HCT116 (cell line): ENCODE measurements around the gene ACOXL. TPM values are rescaled to one million over a fixed set of nuclear protein-coding genes. Genes with fewer than 3 reads are reported as not detected.

Source experiments
- ATAC-seq: fragments of 200-7000 bp; cut with Tn5 transposase; 2 replicates; pipeline ENCODE4 v1.9.1; 2020; ENCODE audit warnings: mild to moderate bottlenecking, moderate library complexity
- BruUV-seq: library from RNA; stranded (reverse); fragments of 400-500 nt; replicated peaks from 2 replicates; lab custom pipeline; 2021; lab: Mats Ljungman, UMichigan
- CTCF ChIA-PET: fragments of 300-600 bp; sonication (Branson Sonifier 250); formaldehyde crosslinking; loops from one replicate; lab custom pipeline; 2021; ENCODE audit warnings: antibody characterized with exemption; lab: Charles Lee
- POLR2A ChIA-PET: fragments of 300-600, 350-600 bp; sonication (Branson Sonifier 250); formaldehyde crosslinking; loops from one replicate; lab custom pipeline; 2021; ENCODE audit warnings: antibody characterized with exemption; lab: Charles Lee
- RAD21 ChIA-PET, 2 experiments: fragments of 300-600 bp; sonication (Branson Sonifier 250); formaldehyde crosslinking; loops; one replicate each; lab custom pipeline; 2023; ENCODE audit warnings: low total read pairs in 2 of 2; ENCODE audit not compliant: uncharacterized antibody in 2 of 2, unreplicated experiment in 2 of 2, low non-redundant PET in 1 of 2; lab: Charles Lee
- DNase-seq: peaks from one replicate; pipeline ENCODE4 v3.0.0-alpha.2; 2010; ENCODE audit warnings: low read depth, low spot score
- H2AFZ ChIP-seq: fragments of 200-600 bp; shearing (Covaris generic), sonication (generic); 2 replicates; pipeline ENCODE4 v1.6.1; 2017; ENCODE audit warnings: low read depth, mixed run types, mixed read lengths, antibody characterized with exemption, low read length; ENCODE audit not compliant: poor library complexity, severe bottlenecking
- H3K27ac ChIP-seq: 2 replicates; pipeline ENCODE4 v1.5.1; 2012; ENCODE audit warnings: low read depth, low read length
- H3K27me3 ChIP-seq: fragments of 200-600 bp; sonication (generic); 2 replicates; pipeline ENCODE4 v1.6.1; 2016; ENCODE audit warnings: mixed run types, low read length, mixed read lengths; ENCODE audit not compliant: insufficient read depth
- H3K36me3 ChIP-seq, 2 experiments: fragments of 200-500 bp in 1 of 2; fragments of 200-600 bp in 1 of 2; sonication (Bioruptor generic) in 1 of 2; sonication (generic) in 1 of 2; 2 replicates each; pipeline versions ENCODE4 v1.5.1 to v1.6.1; 2014 to 2016; ENCODE audit warnings: low read length in 2 of 2, inconsistent platforms in 1 of 2, mixed read lengths in 1 of 2, mixed run types in 1 of 2; ENCODE audit not compliant: insufficient read depth in 2 of 2, control insufficient read depth in 1 of 2
- H3K4me1 ChIP-seq, 2 experiments: fragments of 200-600 bp in 1 of 2; sonication (generic) in 1 of 2; 2 replicates each; pipeline versions ENCODE4 v1.5.1 to v1.6.1; 2012 to 2017; ENCODE audit warnings: low read length in 2 of 2, inconsistent platforms in 1 of 2, mild to moderate bottlenecking in 1 of 2, mixed read lengths in 1 of 2, mixed run types in 1 of 2, moderate library complexity in 1 of 2; ENCODE audit not compliant: insufficient read depth in 2 of 2, control insufficient read depth in 1 of 2
- H3K4me2 ChIP-seq: fragments of 200-600 bp; sonication (generic); 2 replicates; pipeline ENCODE4 v1.6.1; 2017; ENCODE audit warnings: mixed run types, low read length, mixed read lengths
- H3K4me3 ChIP-seq, 2 experiments: fragments of 200-600 bp in 1 of 2; sonication (generic) in 1 of 2; replicated peaks in 1 of 2; 2 replicates each; pipeline ENCODE4 v1.5.1; 2011 to 2016; ENCODE audit warnings: low read length in 2 of 2, control low read depth in 1 of 2, low read depth in 1 of 2, mild to moderate bottlenecking in 1 of 2, mixed read lengths in 1 of 2, mixed run types in 1 of 2
- H3K79me2 ChIP-seq: fragments of 200-600 bp; sonication (generic); 2 replicates; pipeline ENCODE4 v1.6.1; 2017; ENCODE audit warnings: mild to moderate bottlenecking, mixed run types, low read length, moderate library complexity, mixed read lengths; ENCODE audit not compliant: insufficient read depth
- H3K9ac ChIP-seq: fragments of 200-600 bp; sonication (generic); 2 replicates; pipeline ENCODE4 v1.6.1; 2016; ENCODE audit warnings: low read length, mixed read lengths
- H3K9me2 ChIP-seq: fragments of 200-600 bp; sonication (generic), shearing (Covaris generic); 2 replicates; pipeline ENCODE4 v1.6.1; 2017; ENCODE audit warnings: mixed run types, mild to moderate bottlenecking, moderate library complexity; ENCODE audit not compliant: insufficient read depth
- H3K9me3 ChIP-seq, 2 experiments: fragments of 200-500 bp in 1 of 2; fragments of 200-600 bp in 1 of 2; sonication (Bioruptor generic) in 1 of 2; sonication (generic) in 1 of 2; 2 replicates each; pipeline ENCODE4 v1.6.1; 2014 to 2017; ENCODE audit warnings: low read length in 2 of 2, mixed read lengths in 2 of 2, inconsistent platforms in 1 of 2, low read depth in 1 of 2, mild to moderate bottlenecking in 1 of 2, mixed run types in 1 of 2, moderate library complexity in 1 of 2; ENCODE audit not compliant: control insufficient read depth in 1 of 2, insufficient read depth in 1 of 2
- H4K20me1 ChIP-seq: fragments of 200-600 bp; sonication (generic), shearing (Covaris generic); 2 replicates; pipeline ENCODE4 v1.6.1; 2017; ENCODE audit warnings: mixed run types, mild to moderate bottlenecking, moderate library complexity; ENCODE audit not compliant: insufficient read depth
- CBX3 ChIP-seq: IDR thresholded peaks from 2 replicates; pipeline ENCODE4 v1.6.1; 2012; ENCODE audit warnings: low read depth
- EGR1 ChIP-seq: IDR thresholded peaks from 2 replicates; pipeline ENCODE4 v1.6.1; 2012; ENCODE audit warnings: low read depth
- EZH2 ChIP-seq: fragments of 200-600 bp; sonication (generic); IDR thresholded peaks from 2 replicates; pipeline ENCODE4 v1.6.1; 2017; ENCODE audit warnings: antibody characterized with exemption, mixed run types
- EZH2phosphoT487 ChIP-seq: fragments of 200-600 bp; IDR thresholded peaks from 2 replicates; pipeline ENCODE4 v1.6.1; 2018; ENCODE audit warnings: antibody characterized with exemption, borderline replicate concordance
- FOSL1 ChIP-seq: IDR thresholded peaks from 2 replicates; pipeline ENCODE4 v1.6.1; 2012; ENCODE audit warnings: low read depth
- JUND ChIP-seq: IDR thresholded peaks from 2 replicates; pipeline ENCODE4 v1.6.1; 2012
- POLR2A ChIP-seq: IDR thresholded peaks from 2 replicates; pipeline ENCODE4 v1.7.0; 2011; ENCODE audit warnings: borderline replicate concordance; ENCODE audit not compliant: insufficient read depth, insufficient read length; ENCODE audit errors: extremely low read depth
- POLR2AphosphoS5 ChIP-seq: IDR thresholded peaks from 2 replicates; pipeline ENCODE4 v1.6.1; 2011; ENCODE audit warnings: mild to moderate bottlenecking, low read depth, low read length, moderate library complexity
- RAD21 ChIP-seq: IDR thresholded peaks from 2 replicates; pipeline ENCODE4 v1.6.1; 2012; ENCODE audit warnings: low read depth, mild to moderate bottlenecking
- SIN3A ChIP-seq: IDR thresholded peaks from 2 replicates; pipeline ENCODE4 v1.6.1; 2012; ENCODE audit warnings: low read depth
- SP1 ChIP-seq: IDR thresholded peaks from 2 replicates; pipeline ENCODE4 v1.6.1; 2012; ENCODE audit warnings: low read depth
- TCF7L2 ChIP-seq: IDR thresholded peaks from 2 replicates; pipeline ENCODE4 v1.7.0; 2011; ENCODE audit warnings: borderline replicate concordance, inconsistent platforms; ENCODE audit not compliant: insufficient read depth, insufficient read length; ENCODE audit errors: extremely low read depth
- YY1 ChIP-seq: IDR thresholded peaks from 2 replicates; pipeline ENCODE4 v1.6.1; 2011; ENCODE audit warnings: low read length, low read depth, moderate library complexity, mild to moderate bottlenecking; ENCODE audit not compliant: insufficient replicate concordance; ENCODE audit errors: extremely low read depth
- ZFX ChIP-seq: fragments of 450-650 bp; IDR thresholded peaks from 2 replicates; pipeline ENCODE4 v1.6.1; 2017
- ZNF274 ChIP-seq: fragments of 200-500 bp; sonication (Bioruptor generic); IDR thresholded peaks from 2 replicates; pipeline ENCODE4 v1.6.1; 2014; ENCODE audit warnings: mild to moderate bottlenecking, low read depth, low read length, inconsistent platforms
- intact Hi-C: fragments of 100-400 bp; cut with micrococcal nuclease; formaldehyde crosslinking; loops from 2 replicates; pipeline ENCODE4 v1.10.0; 2022
- total RNA-seq: library from RNA; stranded (reverse); gene quantifications from one replicate; pipeline ENCODE4 v1.2.1, GENCODE V29; 2021; ENCODE audit not compliant: unreplicated experiment
- TF ChIP-seq, protein P1 (sequence below): IDR thresholded peaks from 2 replicates; pipeline ENCODE4 v1.6.1; 2011; ENCODE audit warnings: mild to moderate bottlenecking, low read length, moderate library complexity; ENCODE audit not compliant: insufficient replicate concordance; ENCODE audit errors: extremely low read depth
- TF ChIP-seq, protein P2 (sequence below): IDR thresholded peaks from 2 replicates; pipeline ENCODE4 v1.6.1; 2012
- TF ChIP-seq, protein P3 (sequence below): IDR thresholded peaks from 2 replicates; pipeline ENCODE4 v1.6.1; 2012
- TF ChIP-seq, protein P4 (sequence below), 3 experiments: fragments of 200-600 bp in 1 of 3; sonication (generic) in 1 of 3; IDR thresholded peaks in 2 of 3; conservative IDR thresholded peaks in 1 of 3; 2 replicates each; pipeline ENCODE4 v1.5.1; 2012 to 2017; ENCODE audit warnings: low read depth in 2 of 3, low read length in 2 of 3, antibody characterized with exemption in 1 of 3, borderline replicate concordance in 1 of 3, control low read depth in 1 of 3, mild to moderate bottlenecking in 1 of 3, mixed read lengths in 1 of 3, mixed run types in 1 of 3, moderate library complexity in 1 of 3; ENCODE audit not compliant: insufficient read depth in 1 of 3

ACOXL gene
- total RNA-seq, 1 experiment from 2014 or later: 5.5 TPM

DNA sequence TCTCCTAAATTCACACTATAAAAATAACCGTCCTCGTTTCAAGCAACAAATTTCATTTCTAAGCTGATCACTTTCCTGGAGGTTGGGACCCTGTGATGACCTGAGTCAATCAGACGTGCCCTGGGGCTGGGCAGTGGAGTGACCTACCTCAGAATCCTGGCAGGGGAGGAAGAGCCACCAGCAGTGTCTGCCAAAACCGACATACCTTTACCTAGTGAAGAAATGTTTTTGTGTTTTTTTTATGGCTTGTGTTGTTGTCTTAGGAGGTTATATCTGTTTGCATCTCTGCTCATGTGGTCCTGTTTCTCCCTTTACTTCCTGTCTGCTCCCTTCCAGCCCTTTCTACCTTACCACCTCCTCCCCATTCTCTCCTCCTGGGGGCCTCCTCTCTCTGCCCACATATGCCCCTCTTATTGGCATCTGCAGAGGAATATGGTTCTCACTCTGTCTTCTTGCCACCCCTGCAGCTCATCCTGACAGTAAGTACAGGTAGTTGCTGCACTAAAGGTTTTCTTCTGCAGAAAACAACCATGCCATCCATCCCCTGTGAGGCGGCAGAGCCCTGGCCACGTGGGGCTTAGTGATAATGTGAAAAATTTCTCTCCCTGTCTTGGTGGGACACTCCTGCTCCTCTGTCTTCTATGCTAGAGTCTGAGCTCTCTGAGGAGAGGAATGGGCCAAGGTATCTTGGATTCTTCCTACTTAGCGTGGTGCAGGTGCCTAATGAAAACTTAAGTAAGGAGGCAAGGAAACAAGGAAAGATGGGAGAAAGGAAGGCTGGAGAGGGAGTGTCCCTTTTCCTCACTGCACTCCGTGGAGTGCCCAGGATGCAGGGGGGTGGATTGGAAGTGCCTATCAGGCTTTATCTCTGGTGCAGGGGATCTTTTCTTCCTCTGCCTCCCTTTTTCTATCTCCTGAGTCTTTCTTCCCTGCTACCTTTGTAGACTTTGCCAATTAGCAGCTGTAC is 15.4 kb downstream of the ACOXL start:
- H4K20me1 ChIP-seq: no peaks in the 10 kb centered on the region
- ChIA-PET RAD21 (interaction anchor here in 1 of 2 experiments (0.7 kb wide), 1 partner anchor 10 kb away, joined by 3 read pairs; no protein-coding TSS in a partner anchor), CTCF (no interaction called here), POLR2A (no interaction called here)
- no peaks in the 10 kb centered on the region for H3K27me3 ChIP-seq
- H3K27ac ChIP-seq: no peak overlapping the region
- no peaks in the 10 kb centered on the region for H3K36me3 ChIP-seq
- no peak overlapping the region for H3K9ac ChIP-seq
- no TSS peak for BruUV-seq
- no peaks in the 10 kb centered on the region for H3K9me2 ChIP-seq
- no peak for DNase-seq
- intact Hi-C loops: no loop called here
- H2AFZ ChIP-seq: no peak overlapping the region
- H3K9me3 ChIP-seq: no peaks in the 10 kb centered on the region
- H3K4me2 ChIP-seq: no peak overlapping the region
- no peaks in the 10 kb centered on the region for H3K79me2 ChIP-seq
- no peaks in the 10 kb centered on the region for H3K4me1 ChIP-seq
- H3K4me3 ChIP-seq: no peak overlapping the region
- no peak for ATAC-seq
- TF ChIP-seq TCF7L2: no peak
- TF ChIP-seq, protein P1, sequence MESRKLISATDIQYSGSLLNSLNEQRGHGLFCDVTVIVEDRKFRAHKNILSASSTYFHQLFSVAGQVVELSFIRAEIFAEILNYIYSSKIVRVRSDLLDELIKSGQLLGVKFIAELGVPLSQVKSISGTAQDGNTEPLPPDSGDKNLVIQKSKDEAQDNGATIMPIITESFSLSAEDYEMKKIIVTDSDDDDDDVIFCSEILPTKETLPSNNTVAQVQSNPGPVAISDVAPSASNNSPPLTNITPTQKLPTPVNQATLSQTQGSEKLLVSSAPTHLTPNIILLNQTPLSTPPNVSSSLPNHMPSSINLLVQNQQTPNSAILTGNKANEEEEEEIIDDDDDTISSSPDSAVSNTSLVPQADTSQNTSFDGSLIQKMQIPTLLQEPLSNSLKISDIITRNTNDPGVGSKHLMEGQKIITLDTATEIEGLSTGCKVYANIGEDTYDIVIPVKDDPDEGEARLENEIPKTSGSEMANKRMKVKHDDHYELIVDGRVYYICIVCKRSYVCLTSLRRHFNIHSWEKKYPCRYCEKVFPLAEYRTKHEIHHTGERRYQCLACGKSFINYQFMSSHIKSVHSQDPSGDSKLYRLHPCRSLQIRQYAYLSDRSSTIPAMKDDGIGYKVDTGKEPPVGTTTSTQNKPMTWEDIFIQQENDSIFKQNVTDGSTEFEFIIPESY: no peak
- no peak for TF ChIP-seq YY1
- TF ChIP-seq, protein P2, sequence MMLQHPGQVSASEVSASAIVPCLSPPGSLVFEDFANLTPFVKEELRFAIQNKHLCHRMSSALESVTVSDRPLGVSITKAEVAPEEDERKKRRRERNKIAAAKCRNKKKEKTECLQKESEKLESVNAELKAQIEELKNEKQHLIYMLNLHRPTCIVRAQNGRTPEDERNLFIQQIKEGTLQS: no peak
- no peak for TF ChIP-seq ZFX
- no peak for TF ChIP-seq RAD21
- TF ChIP-seq, protein P3, sequence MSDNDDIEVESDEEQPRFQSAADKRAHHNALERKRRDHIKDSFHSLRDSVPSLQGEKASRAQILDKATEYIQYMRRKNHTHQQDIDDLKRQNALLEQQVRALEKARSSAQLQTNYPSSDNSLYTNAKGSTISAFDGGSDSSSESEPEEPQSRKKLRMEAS: no peak
- TF ChIP-seq SIN3A: no peak
- TF ChIP-seq JUND: no peak
- no peak for TF ChIP-seq ZNF274
- TF ChIP-seq, protein P4, sequence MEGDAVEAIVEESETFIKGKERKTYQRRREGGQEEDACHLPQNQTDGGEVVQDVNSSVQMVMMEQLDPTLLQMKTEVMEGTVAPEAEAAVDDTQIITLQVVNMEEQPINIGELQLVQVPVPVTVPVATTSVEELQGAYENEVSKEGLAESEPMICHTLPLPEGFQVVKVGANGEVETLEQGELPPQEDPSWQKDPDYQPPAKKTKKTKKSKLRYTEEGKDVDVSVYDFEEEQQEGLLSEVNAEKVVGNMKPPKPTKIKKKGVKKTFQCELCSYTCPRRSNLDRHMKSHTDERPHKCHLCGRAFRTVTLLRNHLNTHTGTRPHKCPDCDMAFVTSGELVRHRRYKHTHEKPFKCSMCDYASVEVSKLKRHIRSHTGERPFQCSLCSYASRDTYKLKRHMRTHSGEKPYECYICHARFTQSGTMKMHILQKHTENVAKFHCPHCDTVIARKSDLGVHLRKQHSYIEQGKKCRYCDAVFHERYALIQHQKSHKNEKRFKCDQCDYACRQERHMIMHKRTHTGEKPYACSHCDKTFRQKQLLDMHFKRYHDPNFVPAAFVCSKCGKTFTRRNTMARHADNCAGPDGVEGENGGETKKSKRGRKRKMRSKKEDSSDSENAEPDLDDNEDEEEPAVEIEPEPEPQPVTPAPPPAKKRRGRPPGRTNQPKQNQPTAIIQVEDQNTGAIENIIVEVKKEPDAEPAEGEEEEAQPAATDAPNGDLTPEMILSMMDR (IDR thresholded peaks at IDR 0.05 in 2 of 3, conservative IDR thresholded peaks at IDR 0.05 in 1 of 3; ENCODE audit: borderline replicate concordance in 1 of 3, insufficient read depth in 1 of 3, low read depth in 2 of 3, low read length in 2 of 3): no peak
- TF ChIP-seq POLR2AphosphoS5: no peak
- no peak for TF ChIP-seq SP1
- no peak for TF ChIP-seq EZH2phosphoT487
- TF ChIP-seq POLR2A: no peak
- TF ChIP-seq EZH2: no peak
- no peak for TF ChIP-seq EGR1
- no peak for TF ChIP-seq CBX3
- no peak for TF ChIP-seq FOSL1
